Transverse colon (tissue), 4 donors: ENCODE results near the gene DRC3. TPM values are rescaled to one million over a fixed set of nuclear protein-coding genes. Genes with fewer than 3 reads are reported as not detected.

Experiments used
- DNase-seq: peaks from one replicate; pipeline ENCODE4 v3.0.0-alpha.2; 2019
- H3K27ac ChIP-seq, 4 donors: fragments of 200-600 bp; sonication (generic); 2 replicates each; pipeline ENCODE4 v1.5.1; 2016 to 2018; ENCODE audit warnings: inconsistent platforms in 4 of 4
- H3K27me3 ChIP-seq: fragments of 200-600 bp; sonication (generic); 2 replicates; pipeline ENCODE4 v1.5.1; 2017; ENCODE audit warnings: inconsistent platforms
- H3K36me3 ChIP-seq, 4 donors: fragments of 200-600 bp; sonication (generic); 2 replicates each; pipeline ENCODE4 v1.5.1; 2017 to 2019; ENCODE audit warnings: inconsistent platforms in 4 of 4
- H3K4me1 ChIP-seq, 4 donors: fragments of 200-600 bp; sonication (generic); 2 replicates each; pipeline ENCODE4 v1.5.1; 2017 to 2020; ENCODE audit warnings: inconsistent platforms in 4 of 4
- H3K4me3 ChIP-seq, 4 donors: fragments of 200-600 bp; sonication (generic); 1 replicate in 1 of 4; 2 replicates in 3 of 4; pipeline versions ENCODE4 v1.5.1 to v1.6.1; 2017 to 2019; ENCODE audit warnings: inconsistent platforms in 4 of 4
- H3K9me3 ChIP-seq, 2 donors: fragments of 200-600 bp; sonication (generic); 2 replicates each; pipeline ENCODE4 v1.5.1; 2017 to 2019; ENCODE audit warnings: inconsistent platforms in 2 of 2
- EP300 ChIP-seq: sonication (generic); formaldehyde crosslinking; IDR thresholded peaks from one replicate; pipeline ENCODE4 v1.6.1; 2017; ENCODE audit warnings: antibody characterized with exemption, low read depth
- POLR2A ChIP-seq: fragments of 450-650 bp; IDR thresholded peaks from one replicate; pipeline ENCODE4 v1.6.1; 2016; ENCODE audit warnings: antibody characterized with exemption, mild to moderate bottlenecking, moderate library complexity
- POLR2AphosphoS5 ChIP-seq, 3 donors: sonication (generic); formaldehyde crosslinking; IDR thresholded peaks; one replicate each; pipeline ENCODE4 v1.6.1; 2016; ENCODE audit warnings: antibody characterized with exemption in 3 of 3
- WGBS, 2 donors: methylation state at CpG; one replicate each; pipeline ENCODE4 v1.1.5; 2018; ENCODE audit warnings: low coverage in 1 of 2; 5-methylcytosine and 5-hydroxymethylcytosine counted together
- in situ Hi-C, 4 donors: fragments of 200-750 bp; cut with MboI; loops; one replicate each; pipeline versions ENCODE4 v1.15.0 to v1.15.1; 2017; ENCODE audit warnings: low sequenced_read_pairs in 3 of 4, low pct_ligation_motif_present in 1 of 4, low pct_unique_long_range_greater_than_20kb in 1 of 4
- intact Hi-C: fragments of 100-400 bp; cut with DNase I; formaldehyde crosslinking; loops from one replicate; pipeline ENCODE4 v1.15.1; 2023; ENCODE audit warnings: low total_unique reads
- total RNA-seq, 4 donors: library from RNA; depleted of rRNA; stranded (reverse); fragments of >200 nt; gene quantifications; one replicate each; pipeline ENCODE4 v1.1.0, GENCODE V29; 2016
- TF ChIP-seq, protein P1 (sequence below), 5 experiments: fragments of 200-600 bp in 3 of 5; fragments of 450-650 bp in 2 of 5; sonication (generic) in 3 of 5; IDR thresholded peaks; 1 replicate in 2 of 5; 2 replicates in 3 of 5; pipeline ENCODE4 v1.5.1; 2016 to 2017; ENCODE audit warnings: antibody characterized with exemption in 5 of 5, inconsistent platforms in 3 of 5, mild to moderate bottlenecking in 2 of 5, moderate library complexity in 1 of 5

The DRC3 gene
- total RNA-seq, 4 donors from 2014 or later = 0.64 to 1.8 (median 0.82) TPM; not detected in 1

- Histone ChIP-seq H3K4me1 (peaks cover 31 to 53% (median 43%) of the 10 kb centered on the region in 4 donors), H3K36me3 (no peaks in the 10 kb centered on the region), H3K9me3 (no peaks in the 10 kb centered on the region), H3K4me3 (no peak overlapping the region), H3K27ac (peak overlapping the region; percentile 80 to 88 (median 84)), H3K27me3 (no peaks in the 10 kb centered on the region)
- no peak for DNase-seq
- in situ Hi-C loops (no loop called here), intact Hi-C loops (no loop called here)
- TF ChIP-seq, protein P1, sequence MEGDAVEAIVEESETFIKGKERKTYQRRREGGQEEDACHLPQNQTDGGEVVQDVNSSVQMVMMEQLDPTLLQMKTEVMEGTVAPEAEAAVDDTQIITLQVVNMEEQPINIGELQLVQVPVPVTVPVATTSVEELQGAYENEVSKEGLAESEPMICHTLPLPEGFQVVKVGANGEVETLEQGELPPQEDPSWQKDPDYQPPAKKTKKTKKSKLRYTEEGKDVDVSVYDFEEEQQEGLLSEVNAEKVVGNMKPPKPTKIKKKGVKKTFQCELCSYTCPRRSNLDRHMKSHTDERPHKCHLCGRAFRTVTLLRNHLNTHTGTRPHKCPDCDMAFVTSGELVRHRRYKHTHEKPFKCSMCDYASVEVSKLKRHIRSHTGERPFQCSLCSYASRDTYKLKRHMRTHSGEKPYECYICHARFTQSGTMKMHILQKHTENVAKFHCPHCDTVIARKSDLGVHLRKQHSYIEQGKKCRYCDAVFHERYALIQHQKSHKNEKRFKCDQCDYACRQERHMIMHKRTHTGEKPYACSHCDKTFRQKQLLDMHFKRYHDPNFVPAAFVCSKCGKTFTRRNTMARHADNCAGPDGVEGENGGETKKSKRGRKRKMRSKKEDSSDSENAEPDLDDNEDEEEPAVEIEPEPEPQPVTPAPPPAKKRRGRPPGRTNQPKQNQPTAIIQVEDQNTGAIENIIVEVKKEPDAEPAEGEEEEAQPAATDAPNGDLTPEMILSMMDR (IDR thresholded peaks at IDR 0.05) = no peak
- TF ChIP-seq POLR2A (no peak), EP300 (no peak), POLR2AphosphoS5 (IDR thresholded peaks at IDR 0.05) (no peak)
- WGBS, 2 donors = 47 to 69% methylated on average over 4 to 7 of the region's 7 CpGs
These were observed 15.1 kb upstream of the DRC3 start for GRCh38 chr17:17957584-17957916.

DNA sequence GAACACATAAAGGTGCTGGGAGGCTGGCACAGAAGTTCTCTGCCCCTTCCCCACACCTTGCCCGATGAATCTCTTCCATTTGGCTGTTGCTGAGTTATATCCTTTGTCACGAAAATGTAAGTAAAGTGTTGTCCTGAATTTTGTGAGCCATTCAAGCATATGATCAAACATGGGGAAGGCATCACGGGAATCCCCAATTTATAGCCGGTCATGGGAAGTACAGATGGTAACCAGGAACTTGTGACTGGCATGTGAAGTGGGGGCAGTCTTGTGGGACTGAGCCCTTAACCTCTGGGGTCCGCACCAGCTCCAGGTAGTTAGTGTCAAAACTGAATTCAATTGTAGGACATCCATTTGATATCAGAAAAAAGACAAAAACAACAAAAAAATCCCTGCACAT is 13.7 kb upstream of the DRC3 start:
- Histone ChIP-seq H3K4me3 (no peak overlapping the region), H3K36me3 (no peaks in the 10 kb centered on the region), H3K4me1 (peaks cover 31 to 60% (median 43%) of the 10 kb centered on the region in 4 donors), H3K27me3 (no peaks in the 10 kb centered on the region), H3K27ac (peak overlapping the region; percentile 80 to 88 (median 84)), H3K9me3 (no peaks in the 10 kb centered on the region)
- in situ Hi-C loops = no loop called here
- intact Hi-C loops = no loop called here
- no peak for DNase-seq
- TF ChIP-seq POLR2A (no peak), EP300 (no peak), POLR2AphosphoS5 (IDR thresholded peaks at IDR 0.05) (no peak)
- TF ChIP-seq, protein P1 (IDR thresholded peaks at IDR 0.05) = no peak
- 58 to 65% methylated on average over 2 to 5 of the region's 5 CpGs for WGBS, 2 donors

DNA sequence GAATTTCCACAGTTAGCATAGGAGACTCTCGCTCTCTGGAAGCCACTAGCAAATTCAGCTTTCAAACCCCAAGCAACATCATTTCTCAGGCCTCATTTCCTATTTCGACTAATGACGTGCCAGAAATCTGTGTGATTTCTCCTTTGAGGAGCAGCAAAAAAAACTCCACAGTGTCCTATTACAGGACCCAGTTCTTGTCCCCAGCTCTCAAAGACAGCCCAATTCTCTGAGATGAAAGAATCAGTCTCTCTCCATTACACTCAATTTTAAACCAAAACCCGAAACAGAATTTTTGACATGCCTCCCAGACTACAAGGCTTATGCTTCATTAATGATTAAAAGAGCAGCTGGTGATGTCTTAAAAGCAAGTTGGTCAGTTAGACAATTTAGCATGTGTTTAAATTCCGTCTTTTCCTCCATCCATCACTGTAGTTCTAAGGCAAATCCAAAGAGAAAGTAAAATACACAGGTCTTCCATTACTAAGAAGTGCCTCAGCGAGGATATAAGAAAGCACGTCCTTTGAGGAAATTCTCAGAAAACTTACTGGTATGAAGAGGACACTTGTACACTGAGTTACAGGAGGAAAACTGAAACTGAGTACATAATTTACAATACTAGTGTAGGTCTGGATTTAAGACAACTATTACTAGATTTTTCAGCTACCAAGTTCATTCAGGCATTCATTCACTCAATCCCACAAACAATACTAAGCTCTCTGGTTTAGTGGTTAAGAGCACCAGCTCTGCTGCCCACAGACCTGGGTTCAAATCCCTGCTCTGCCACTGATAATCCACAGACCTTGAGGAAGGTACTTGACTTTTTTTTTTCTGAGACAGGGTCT is 12.9 kb upstream of the DRC3 start:
- peak overlapping the region in 1 of 4 donors; percentile 27 for H3K4me3 ChIP-seq
- WGBS, 2 donors = 9 to 28% methylated on average over 4 to 7 of the region's 7 CpGs
- no peaks in the 10 kb centered on the region for H3K9me3 ChIP-seq
- H3K27ac ChIP-seq = peak overlapping the region; percentile 80 to 88 (median 84)
- in situ Hi-C loops (no loop called here), intact Hi-C loops (no loop called here)
- no peak for DNase-seq
- H3K36me3 ChIP-seq = no peaks in the 10 kb centered on the region
- H3K27me3 ChIP-seq = no peaks in the 10 kb centered on the region
- peaks cover 31 to 67% (median 43%) of the 10 kb centered on the region in 4 donors for H3K4me1 ChIP-seq
- TF ChIP-seq, protein P1 (IDR thresholded peaks at IDR 0.05) = no peak
- TF ChIP-seq EP300 = no peak
- TF ChIP-seq POLR2A = no peak
- no peak for TF ChIP-seq POLR2AphosphoS5 (IDR thresholded peaks at IDR 0.05)

GRCh38 chr17:17960500-17961030 is 12.1 kb upstream of the DRC3 start:
- no peak overlapping the region for H3K4me3 ChIP-seq
- H3K9me3 ChIP-seq = no peaks in the 10 kb centered on the region
- no peak for DNase-seq
- in situ Hi-C loops = no loop called here
- no peaks in the 10 kb centered on the region for H3K27me3 ChIP-seq
- peak overlapping the region; percentile 80 to 88 (median 84) for H3K27ac ChIP-seq
- TF ChIP-seq POLR2AphosphoS5 (IDR thresholded peaks at IDR 0.05) (no peak), POLR2A (no peak)
- TF ChIP-seq, protein P1 (IDR thresholded peaks at IDR 0.05) = no peak
- intact Hi-C loops = no loop called here
- peaks cover 31 to 75% (median 43%) of the 10 kb centered on the region in 4 donors for H3K4me1 ChIP-seq
- no peaks in the 10 kb centered on the region for H3K36me3 ChIP-seq
- WGBS, 2 donors = 65 to 78% methylated on average over 2 to 5 of the region's 5 CpGs
